ENCODE data around the gene SUGT1. TPM values are rescaled to one million over a fixed set of nuclear protein-coding genes. Genes with fewer than 3 reads are reported as not detected.
"Not testable (repeated sequence)": the region's sequence is repeated elsewhere in the genome, so short reads cannot be mapped to it uniquely, and the experiment has no call there.

SUGT1 gene
- total RNA-seq = 46.1 and 48.4 TPM in 2 replicates
- long read RNA-seq, partial matches to known transcripts = 5 of 17 reads
- long read RNA-seq, other reads (novel, unspliced or antisense) = 12 of 17 reads

DNA sequence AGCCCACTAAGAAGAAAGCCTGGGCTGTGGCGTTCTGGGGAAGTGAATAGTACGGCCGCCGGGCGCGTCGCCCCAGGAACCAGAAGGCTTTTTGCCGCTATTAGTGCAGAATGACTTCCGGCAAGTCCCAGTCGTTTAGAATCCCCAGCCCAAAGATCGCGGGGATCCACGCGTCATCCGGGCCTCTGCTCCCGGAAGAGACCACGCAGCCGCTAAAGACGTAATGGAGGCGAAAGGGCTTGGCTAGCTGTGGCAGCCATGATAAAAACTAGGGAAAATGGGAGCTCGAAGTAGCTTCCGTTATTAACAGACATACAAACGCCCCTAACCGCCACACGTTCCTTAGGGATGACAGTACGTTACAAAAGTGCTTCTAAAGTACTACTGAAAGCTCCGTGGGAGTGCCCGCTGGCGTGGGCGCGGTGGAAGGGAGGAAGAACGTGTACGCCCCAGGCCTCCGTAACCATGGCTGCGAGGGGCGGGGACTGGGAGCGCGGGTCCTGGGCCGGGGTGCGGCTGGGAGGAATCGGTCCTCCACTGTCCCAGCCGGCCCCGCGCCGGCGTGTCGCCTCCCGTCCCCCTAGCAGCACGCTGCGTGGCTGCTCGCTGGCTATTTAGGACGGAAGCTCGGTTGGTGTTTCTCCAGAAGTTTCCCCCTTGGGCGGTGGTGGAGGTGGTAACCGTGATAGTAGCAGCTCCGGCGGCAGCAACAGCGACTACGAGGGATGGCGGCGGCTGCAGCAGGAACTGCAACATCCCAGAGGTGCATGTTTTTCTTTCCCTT is at the start of gene SUGT1:
Gene SUGT1, plus strand, starts transcription at position 641 of the 784 bp plus-strand sequence. Its CDS starts 85 bp downstream, at position 726.
- Mint-ChIP-seq H3K4me1 (ENCODE audit: unreplicated experiment) (peaks cover 13% of the 10 kb centered on the region), H3K36me3 (ENCODE audit: unreplicated experiment) (peaks cover 12% of the 10 kb centered on the region), H3K27ac (ENCODE audit: unreplicated experiment) (no peak within 1 kb of the TSS), H3K4me3 (ENCODE audit: unreplicated experiment) (no peak within 1 kb of the TSS), H3K9me3 (ENCODE audit: unreplicated experiment) (no peaks in the 10 kb centered on the region), H3K27me3 (ENCODE audit: unreplicated experiment) (no peaks in the 10 kb centered on the region)
- DNase-seq (ENCODE audit: extremely low spot score, unreplicated experiment) = peak; percentile 99
- TF ChIP-seq, protein P1, sequence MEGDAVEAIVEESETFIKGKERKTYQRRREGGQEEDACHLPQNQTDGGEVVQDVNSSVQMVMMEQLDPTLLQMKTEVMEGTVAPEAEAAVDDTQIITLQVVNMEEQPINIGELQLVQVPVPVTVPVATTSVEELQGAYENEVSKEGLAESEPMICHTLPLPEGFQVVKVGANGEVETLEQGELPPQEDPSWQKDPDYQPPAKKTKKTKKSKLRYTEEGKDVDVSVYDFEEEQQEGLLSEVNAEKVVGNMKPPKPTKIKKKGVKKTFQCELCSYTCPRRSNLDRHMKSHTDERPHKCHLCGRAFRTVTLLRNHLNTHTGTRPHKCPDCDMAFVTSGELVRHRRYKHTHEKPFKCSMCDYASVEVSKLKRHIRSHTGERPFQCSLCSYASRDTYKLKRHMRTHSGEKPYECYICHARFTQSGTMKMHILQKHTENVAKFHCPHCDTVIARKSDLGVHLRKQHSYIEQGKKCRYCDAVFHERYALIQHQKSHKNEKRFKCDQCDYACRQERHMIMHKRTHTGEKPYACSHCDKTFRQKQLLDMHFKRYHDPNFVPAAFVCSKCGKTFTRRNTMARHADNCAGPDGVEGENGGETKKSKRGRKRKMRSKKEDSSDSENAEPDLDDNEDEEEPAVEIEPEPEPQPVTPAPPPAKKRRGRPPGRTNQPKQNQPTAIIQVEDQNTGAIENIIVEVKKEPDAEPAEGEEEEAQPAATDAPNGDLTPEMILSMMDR (IDR thresholded peaks at IDR 0.05) = peak; percentile 73

DNA sequence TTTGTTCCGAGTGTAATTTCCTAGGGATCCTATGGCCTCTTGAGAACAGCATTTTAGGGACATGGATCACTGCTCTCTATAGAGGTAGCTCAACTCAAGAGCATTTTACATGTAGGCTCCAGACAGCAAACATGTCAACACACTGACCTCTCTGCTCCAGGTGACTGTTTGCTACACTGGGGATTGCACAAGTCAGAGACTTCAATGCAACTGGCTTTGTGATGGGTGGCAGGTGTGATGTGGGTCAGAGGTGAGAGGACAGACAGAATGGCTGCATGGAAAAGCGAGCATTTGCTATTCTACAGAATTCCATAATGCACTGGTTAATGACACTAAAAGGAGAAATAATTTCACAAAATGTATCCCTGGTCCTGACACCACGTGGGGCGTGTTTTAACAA is 49.3 kb upstream of the SUGT1 start:
- not testable (repeated sequence) for H3K36me3 Mint-ChIP-seq (ENCODE audit: unreplicated experiment); DNase-seq (ENCODE audit: extremely low spot score, unreplicated experiment); H3K9me3 Mint-ChIP-seq (ENCODE audit: unreplicated experiment); H3K27ac Mint-ChIP-seq (ENCODE audit: unreplicated experiment); H3K27me3 Mint-ChIP-seq (ENCODE audit: unreplicated experiment); H3K4me3 Mint-ChIP-seq (ENCODE audit: unreplicated experiment)
- H3K4me1 Mint-ChIP-seq (ENCODE audit: unreplicated experiment) = peaks cover 23% of the 10 kb centered on the region

DNA sequence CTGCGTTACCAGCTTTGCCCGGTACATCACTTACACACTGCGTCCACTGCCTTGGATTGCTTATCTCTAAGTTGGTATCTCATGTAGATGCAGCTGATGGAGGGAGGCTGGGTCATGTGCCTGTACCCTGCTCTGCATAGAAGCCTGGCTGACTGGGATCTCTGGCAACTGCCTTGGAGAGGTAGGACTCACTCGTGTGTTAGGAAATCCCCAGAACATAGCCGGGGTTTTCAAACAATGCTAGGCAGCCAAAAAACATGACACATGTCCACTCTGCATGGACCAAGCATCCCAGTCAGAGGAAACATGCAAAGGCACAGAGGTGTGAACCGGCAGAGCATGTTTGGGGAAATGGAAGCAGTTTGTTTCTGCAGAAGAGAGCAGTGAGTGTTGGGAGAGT is 46.5 kb upstream of the SUGT1 start:
- H3K4me3 Mint-ChIP-seq (ENCODE audit: unreplicated experiment); H3K27me3 Mint-ChIP-seq (ENCODE audit: unreplicated experiment); H3K27ac Mint-ChIP-seq (ENCODE audit: unreplicated experiment); H3K4me1 Mint-ChIP-seq (ENCODE audit: unreplicated experiment); DNase-seq (ENCODE audit: extremely low spot score, unreplicated experiment); H3K36me3 Mint-ChIP-seq (ENCODE audit: unreplicated experiment); H3K9me3 Mint-ChIP-seq (ENCODE audit: unreplicated experiment): not testable (repeated sequence)

- DNase-seq (ENCODE audit: extremely low spot score, unreplicated experiment); H3K4me1 Mint-ChIP-seq (ENCODE audit: unreplicated experiment); H3K27me3 Mint-ChIP-seq (ENCODE audit: unreplicated experiment); H3K4me3 Mint-ChIP-seq (ENCODE audit: unreplicated experiment); H3K36me3 Mint-ChIP-seq (ENCODE audit: unreplicated experiment); H3K9me3 Mint-ChIP-seq (ENCODE audit: unreplicated experiment); H3K27ac Mint-ChIP-seq (ENCODE audit: unreplicated experiment): not testable (repeated sequence)
Measured at GRCh38 chr13:52606795-52607194, 45.8 kb upstream of the SUGT1 start.

GRCh38 chr13:52608184-52608583 is 44.5 kb upstream of the SUGT1 start:
- DNase-seq (ENCODE audit: extremely low spot score, unreplicated experiment); H3K9me3 Mint-ChIP-seq (ENCODE audit: unreplicated experiment); H3K36me3 Mint-ChIP-seq (ENCODE audit: unreplicated experiment); H3K4me3 Mint-ChIP-seq (ENCODE audit: unreplicated experiment); H3K27me3 Mint-ChIP-seq (ENCODE audit: unreplicated experiment); H3K27ac Mint-ChIP-seq (ENCODE audit: unreplicated experiment); H3K4me1 Mint-ChIP-seq (ENCODE audit: unreplicated experiment): not testable (repeated sequence)

- TF ChIP-seq, protein P1 (IDR thresholded peaks at IDR 0.05) = peak; percentile 61
- H3K27ac Mint-ChIP-seq (ENCODE audit: unreplicated experiment); DNase-seq (ENCODE audit: extremely low spot score, unreplicated experiment); H3K4me1 Mint-ChIP-seq (ENCODE audit: unreplicated experiment); H3K27me3 Mint-ChIP-seq (ENCODE audit: unreplicated experiment); H3K36me3 Mint-ChIP-seq (ENCODE audit: unreplicated experiment); H3K4me3 Mint-ChIP-seq (ENCODE audit: unreplicated experiment); H3K9me3 Mint-ChIP-seq (ENCODE audit: unreplicated experiment): not testable (repeated sequence)
Measured at GRCh38 chr13:52609013-52609606, 43.5 kb upstream of the SUGT1 start.

GRCh38 chr13:52610158-52610557 is 42.5 kb upstream of the SUGT1 start:
- H3K4me3 Mint-ChIP-seq (ENCODE audit: unreplicated experiment); H3K36me3 Mint-ChIP-seq (ENCODE audit: unreplicated experiment); H3K27me3 Mint-ChIP-seq (ENCODE audit: unreplicated experiment); H3K9me3 Mint-ChIP-seq (ENCODE audit: unreplicated experiment); H3K4me1 Mint-ChIP-seq (ENCODE audit: unreplicated experiment); DNase-seq (ENCODE audit: extremely low spot score, unreplicated experiment); H3K27ac Mint-ChIP-seq (ENCODE audit: unreplicated experiment): not testable (repeated sequence)

All from osteocyte (in vitro differentiated cells).